Endothelial cell of umbilical vein (primary cell): Measurements from ENCODE around the gene RELCH. TPM values are rescaled to one million over a fixed set of nuclear protein-coding genes. Genes with fewer than 3 reads are reported as not detected.

Experiments
- BruUV-seq: library from RNA; stranded (reverse); fragments of 400-500 nt; replicated peaks from 2 replicates; lab custom pipeline; 2021; lab: Mats Ljungman, UMichigan
- CTCF ChIA-PET: fragments of 300-600, 350-600 bp; sonication (Branson Sonifier 250); formaldehyde crosslinking; loops from one replicate; lab custom pipeline; 2021; ENCODE audit warnings: antibody characterized with exemption, inconsistent platforms; lab: Charles Lee
- POLR2A ChIA-PET: fragments of 300-600, 350-600 bp; sonication (Branson Sonifier 250); formaldehyde crosslinking; loops from one replicate; lab custom pipeline; 2021; ENCODE audit warnings: antibody characterized with exemption, inconsistent platforms; lab: Charles Lee
- DNase-seq: peaks from one replicate; pipeline ENCODE4 v3.0.0-alpha.2; 2011; ENCODE audit warnings: low read depth, low spot score
- FAIRE-seq: peaks from 2 replicates; lab custom pipeline; 2011; peaks lifted over from hg19 to GRCh38; lab: Jason Lieb, UNC
- H2AFZ ChIP-seq: 2 replicates; pipeline ENCODE4 v1.6.0; 2012; ENCODE audit warnings: low read depth, low read length, control low read depth, inconsistent platforms
- H3K27ac ChIP-seq: 2 replicates; pipeline ENCODE4 v1.5.1; 2011; ENCODE audit warnings: low read depth, mild to moderate bottlenecking, control low read depth, low read length, moderate library complexity; ENCODE audit not compliant: insufficient read depth
- H3K27me3 ChIP-seq, 2 experiments: 2 replicates each; pipeline versions ENCODE4 v1.6.0 to v1.6.1; 2011; ENCODE audit warnings: low read length in 2 of 2, mixed read lengths in 1 of 2; ENCODE audit not compliant: control insufficient read depth in 2 of 2, insufficient read depth in 2 of 2
- H3K36me3 ChIP-seq, 2 experiments: 2 replicates in 1 of 2; 3 replicates in 1 of 2; pipeline ENCODE4 v1.5.1; 2011; ENCODE audit warnings: low read length in 2 of 2, mild to moderate bottlenecking in 1 of 2, moderate library complexity in 1 of 2; ENCODE audit not compliant: control insufficient read depth in 2 of 2, insufficient read depth in 2 of 2; ENCODE audit errors: extremely low read depth in 1 of 2
- H3K4me1 ChIP-seq: 3 replicates; pipeline ENCODE4 v1.5.1; 2011; ENCODE audit warnings: mild to moderate bottlenecking, low read length; ENCODE audit not compliant: control insufficient read depth, insufficient read depth; ENCODE audit errors: extremely low read depth
- H3K4me2 ChIP-seq: 2 replicates; pipeline ENCODE4 v1.6.1; 2011; ENCODE audit warnings: low read length, control low read depth, mixed read lengths; ENCODE audit not compliant: insufficient read depth
- H3K4me3 ChIP-seq, 3 experiments: fragments of 200-600 bp in 1 of 3; sonication (generic), shearing (Covaris generic) in 1 of 3; replicated peaks in 1 of 3; 2 replicates each; pipeline ENCODE4 v1.5.1; 2011 to 2016; ENCODE audit warnings: control low read depth in 3 of 3, low read length in 3 of 3, mild to moderate bottlenecking in 2 of 3, inconsistent platforms in 1 of 3, low read depth in 1 of 3, moderate library complexity in 1 of 3; ENCODE audit not compliant: insufficient read depth in 1 of 3
- H3K79me2 ChIP-seq: 2 replicates; pipeline ENCODE4 v1.6.0; 2012; ENCODE audit warnings: low read length, inconsistent platforms; ENCODE audit not compliant: control insufficient read depth, insufficient read depth
- H3K9ac ChIP-seq: replicated peaks from 2 replicates; pipeline ENCODE3; 2011; ENCODE audit warnings: low read length, control low read depth; ENCODE audit not compliant: insufficient read depth; ENCODE audit errors: extremely low read depth
- H3K9me1 ChIP-seq: replicated peaks from 3 replicates; pipeline ENCODE4 v1.6.0; 2011; ENCODE audit warnings: mild to moderate bottlenecking, low read length; ENCODE audit not compliant: control insufficient read depth, insufficient read depth; ENCODE audit errors: extremely low read depth
- H3K9me3 ChIP-seq: replicated peaks from 2 replicates; pipeline ENCODE4 v1.5.1; 2012; ENCODE audit warnings: low read length, inconsistent platforms; ENCODE audit not compliant: control insufficient read depth, insufficient read depth
- H4K20me1 ChIP-seq: replicated peaks from 2 replicates; pipeline ENCODE3; 2011; ENCODE audit warnings: mild to moderate bottlenecking, low read length; ENCODE audit not compliant: control insufficient read depth, insufficient read depth; ENCODE audit errors: extremely low read depth
- CTCF ChIP-seq, 2 donors: IDR thresholded peaks; 1 replicate in 1 of 2; 2 replicates in 1 of 2; pipeline ENCODE4 v1.5.1; 2011; ENCODE audit warnings: low read length in 2 of 2, mild to moderate bottlenecking in 2 of 2, moderate library complexity in 2 of 2, control low read depth in 1 of 2, inconsistent platforms in 1 of 2, low read depth in 1 of 2; ENCODE audit not compliant: insufficient read depth in 1 of 2; ENCODE audit errors: extremely low read depth in 1 of 2
- EZH2 ChIP-seq: IDR thresholded peaks from 2 replicates; pipeline ENCODE4 v1.6.1; 2012; ENCODE audit warnings: borderline replicate concordance, low read depth, mild to moderate bottlenecking, moderate library complexity, low read length, inconsistent platforms; ENCODE audit not compliant: severe bottlenecking
- GATA2 ChIP-seq: IDR thresholded peaks from 2 replicates; pipeline ENCODE4 v1.7.0; 2011; ENCODE audit warnings: low read depth, mild to moderate bottlenecking, moderate library complexity, mixed read lengths, low read length; ENCODE audit not compliant: insufficient read length, insufficient read depth
- JUN ChIP-seq: IDR thresholded peaks from 2 replicates; pipeline ENCODE4 v1.6.1; 2011; ENCODE audit warnings: borderline replicate concordance, low read depth; ENCODE audit not compliant: insufficient read length, insufficient read depth
- MAX ChIP-seq: IDR thresholded peaks from 2 replicates; pipeline ENCODE4 v1.6.1; 2011; ENCODE audit not compliant: insufficient read depth, insufficient read length
- MYC ChIP-seq: IDR thresholded peaks from one replicate; pipeline ENCODE4 v1.6.1; 2011; ENCODE audit warnings: mild to moderate bottlenecking, low read depth, low read length
- POLR2A ChIP-seq: IDR thresholded peaks from 2 replicates; pipeline ENCODE4 v1.6.1; 2012; ENCODE audit warnings: low read depth, mild to moderate bottlenecking, control low read depth, low read length
- POLR2AphosphoS5 ChIP-seq: IDR thresholded peaks from 2 replicates; pipeline ENCODE4 v1.6.1; 2012; ENCODE audit warnings: low read depth, mild to moderate bottlenecking, control low read depth, low read length, moderate library complexity; ENCODE audit not compliant: insufficient read depth
- dilution Hi-C: fragments of 300-500 bp; cut with MboI; formaldehyde crosslinking; loops from one replicate; pipeline ENCODE4 v1.15.0; 2019; ENCODE audit warnings: low sequenced_read_pairs; ENCODE audit not compliant: extremely low pct_ligation_motif_present
- intact Hi-C: fragments of 100-400 bp; cut with micrococcal nuclease; formaldehyde crosslinking; loops from one replicate; pipeline ENCODE4 v1.10.0; 2022
- polyA plus RNA-seq, 4 experiments: library from polyadenylated mRNA; depleted of rRNA in 3 of 4; stranded (reverse) in 3 of 4; unstranded in 1 of 4; fragments of >200 nt; gene quantifications; 2 replicates each; pipeline versions ENCODE4 v1.2.1 to v1.2.3, GENCODE V29; 2011 to 2012; ENCODE audit warnings: missing spikeins in 1 of 4
- total RNA-seq: library from RNA; stranded (reverse); gene quantifications from 2 replicates; pipeline ENCODE4 v1.2.3, GENCODE V29; 2021

The RELCH gene
- total and polyA plus RNA-seq, 2 donors (not counting 3 experiments of a cell fraction or from before 2014, with no cell fraction given), result 6.6 to 25.2 TPM

- Histone ChIP-seq H3K4me1 (peaks cover 8% of the 10 kb centered on the region), H3K27ac (no peak overlapping the region), H3K9me3 (no peaks in the 10 kb centered on the region), H3K36me3 (no peaks in the 10 kb centered on the region), H3K4me3 (no peak overlapping the region), H3K27me3 (no peaks in the 10 kb centered on the region), H3K79me2 (peaks cover 76% of the 10 kb centered on the region), H3K9ac (no peak overlapping the region), H4K20me1 (no peaks in the 10 kb centered on the region), H3K9me1 (no peaks in the 10 kb centered on the region), H2AFZ (no peak overlapping the region), H3K4me2 (no peak overlapping the region)
- dilution Hi-C loops (no loop called here), intact Hi-C loops (no loop called here)
- DNase-seq (no peak), FAIRE-seq (no peak)
- no TSS peak for BruUV-seq
- POLR2A ChIA-PET, result no interaction called here
- TF ChIP-seq MYC, result no peak
- TF ChIP-seq GATA2, result no peak
- no peak for TF ChIP-seq CTCF (IDR thresholded peaks at IDR 0.05; ENCODE audit: extremely low read depth in 1 of 2, insufficient read depth in 1 of 2, low read depth in 1 of 2, low read length in 2 of 2)
- no peak for TF ChIP-seq POLR2A
- no peak for TF ChIP-seq EZH2
- TF ChIP-seq POLR2AphosphoS5, result no peak
- TF ChIP-seq JUN, result no peak
- TF ChIP-seq MAX, result no peak
- CTCF ChIA-PET, result no interaction called here
Observed at GRCh38 chr18:62196079-62196478, 9.0 kb downstream of the RELCH start.
